ENCODE measurements around the gene EFNA4.

Gene EFNA4

GRCh38 chr1:155079210-155079486 lies 15.6 kb downstream of the EFNA4 start:
- no peak for DNase-seq
- Histone ChIP-seq H3K27me3 (ENCODE audit: insufficient read depth, low read depth, severe bottlenecking) (peaks cover 36% of the 10 kb centered on the region), H3K9me3 (ENCODE audit: severe bottlenecking) (no peaks in the 10 kb centered on the region), H3K27ac (no peak overlapping the region), H3K36me3 (no peaks in the 10 kb centered on the region), H3K4me3 (ENCODE audit: low read depth, low read length) (peak overlapping the region; percentile 67)
- no peak for TF ChIP-seq CTCF (IDR thresholded peaks at IDR 0.05; ENCODE audit: low read depth, low read length)

GRCh38 chr1:155079487-155080311 lies 16.2 kb downstream of the EFNA4 start:
- no peaks in the 10 kb centered on the region for H3K36me3 ChIP-seq
- peak overlapping the region; percentile 67 for H3K4me3 ChIP-seq (ENCODE audit: low read depth, low read length)
- H3K9me3 ChIP-seq (ENCODE audit: severe bottlenecking): no peaks in the 10 kb centered on the region
- no peak; the same call in 1 of the 2 replicates for TF ChIP-seq CTCF (IDR thresholded peaks at IDR 0.05; ENCODE audit: low read depth, low read length)
- peak; percentile 73 for DNase-seq
- H3K27ac ChIP-seq: no peak overlapping the region
- H3K27me3 ChIP-seq (ENCODE audit: insufficient read depth, low read depth, severe bottlenecking): peaks cover 36% of the 10 kb centered on the region

GRCh38 chr1:155080312-155081228 lies 17.0 kb downstream of the EFNA4 start:
- Histone ChIP-seq H3K9me3 (ENCODE audit: severe bottlenecking) (no peaks in the 10 kb centered on the region), H3K27me3 (ENCODE audit: insufficient read depth, low read depth, severe bottlenecking) (peaks cover 36% of the 10 kb centered on the region), H3K4me3 (ENCODE audit: low read depth, low read length) (peak overlapping the region; percentile 67), H3K36me3 (no peaks in the 10 kb centered on the region), H3K27ac (peak overlapping the region; percentile 1)
- peak; percentile 98 for DNase-seq
- no peak for TF ChIP-seq CTCF (IDR thresholded peaks at IDR 0.05; ENCODE audit: low read depth, low read length)

GRCh38 chr1:155081472-155082300 lies 18.1 kb downstream of the EFNA4 start:
- no peak overlapping the region for H3K4me3 ChIP-seq (ENCODE audit: low read depth, low read length)
- no peak for DNase-seq

More at GRCh38 chr1:155081472-155082300, 18.1 kb downstream of the EFNA4 start:
- Histone ChIP-seq H3K36me3 (no peaks in the 10 kb centered on the region), H3K9me3 (ENCODE audit: severe bottlenecking) (no peaks in the 10 kb centered on the region), H3K27ac (no peak overlapping the region), H3K27me3 (ENCODE audit: insufficient read depth, low read depth, severe bottlenecking) (peaks cover 36% of the 10 kb centered on the region)
- no peak for TF ChIP-seq CTCF (IDR thresholded peaks at IDR 0.05; ENCODE audit: low read depth, low read length)
